Transverse colon (tissue), 4 donors: Measurements from ENCODE around the gene TLE7.

Experiments used
- EP300 ChIP-seq: sonication (generic); formaldehyde crosslinking; IDR thresholded peaks from one replicate; pipeline ENCODE4 v1.6.1; 2017; ENCODE audit warnings: antibody characterized with exemption, low read depth
- POLR2A ChIP-seq: fragments of 450-650 bp; IDR thresholded peaks from one replicate; pipeline ENCODE4 v1.6.1; 2016; ENCODE audit warnings: antibody characterized with exemption, mild to moderate bottlenecking, moderate library complexity
- POLR2AphosphoS5 ChIP-seq, 3 donors: sonication (generic); formaldehyde crosslinking; IDR thresholded peaks; one replicate each; pipeline ENCODE4 v1.6.1; 2016; ENCODE audit warnings: antibody characterized with exemption in 3 of 3
- TF ChIP-seq, protein P1 (sequence below), 5 experiments: fragments of 200-600 bp in 3 of 5; fragments of 450-650 bp in 2 of 5; sonication (generic) in 3 of 5; IDR thresholded peaks; 1 replicate in 2 of 5; 2 replicates in 3 of 5; pipeline ENCODE4 v1.5.1; 2016 to 2017; ENCODE audit warnings: antibody characterized with exemption in 5 of 5, inconsistent platforms in 3 of 5, mild to moderate bottlenecking in 2 of 5, moderate library complexity in 1 of 5

- TF ChIP-seq, protein P1, sequence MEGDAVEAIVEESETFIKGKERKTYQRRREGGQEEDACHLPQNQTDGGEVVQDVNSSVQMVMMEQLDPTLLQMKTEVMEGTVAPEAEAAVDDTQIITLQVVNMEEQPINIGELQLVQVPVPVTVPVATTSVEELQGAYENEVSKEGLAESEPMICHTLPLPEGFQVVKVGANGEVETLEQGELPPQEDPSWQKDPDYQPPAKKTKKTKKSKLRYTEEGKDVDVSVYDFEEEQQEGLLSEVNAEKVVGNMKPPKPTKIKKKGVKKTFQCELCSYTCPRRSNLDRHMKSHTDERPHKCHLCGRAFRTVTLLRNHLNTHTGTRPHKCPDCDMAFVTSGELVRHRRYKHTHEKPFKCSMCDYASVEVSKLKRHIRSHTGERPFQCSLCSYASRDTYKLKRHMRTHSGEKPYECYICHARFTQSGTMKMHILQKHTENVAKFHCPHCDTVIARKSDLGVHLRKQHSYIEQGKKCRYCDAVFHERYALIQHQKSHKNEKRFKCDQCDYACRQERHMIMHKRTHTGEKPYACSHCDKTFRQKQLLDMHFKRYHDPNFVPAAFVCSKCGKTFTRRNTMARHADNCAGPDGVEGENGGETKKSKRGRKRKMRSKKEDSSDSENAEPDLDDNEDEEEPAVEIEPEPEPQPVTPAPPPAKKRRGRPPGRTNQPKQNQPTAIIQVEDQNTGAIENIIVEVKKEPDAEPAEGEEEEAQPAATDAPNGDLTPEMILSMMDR (IDR thresholded peaks at IDR 0.05), result no peak
- TF ChIP-seq POLR2AphosphoS5 (IDR thresholded peaks at IDR 0.05) (no peak), EP300 (no peak), POLR2A (no peak)
Measured at GRCh38 chr16:71428883-71429282, 13.0 kb downstream of the TLE7 start.
